Left ventricle myocardium superior (tissue), 1 donor: Measurements from ENCODE around the gene MAP7D3. TPM values are rescaled to one million over a fixed set of nuclear protein-coding genes. Genes with fewer than 3 reads are reported as not detected.
A peak's percentile ranks its signal among the peaks of the same experiment; 100 is the strongest.
"Not testable (repeated sequence)": the region's sequence is repeated elsewhere in the genome, so short reads cannot be mapped to it uniquely, and the experiment has no call there.

ENCODE experiments used
- ATAC-seq: fragments of 200-7000 bp; cut with Tn5 transposase; one replicate; pipeline ENCODE4 v1.9.1; 2020; ENCODE audit warnings: mild to moderate bottlenecking, moderate library complexity
- DNase-seq: peaks from one replicate; pipeline ENCODE4 v3.0.0-alpha.2; 2020
- intact Hi-C: fragments of 100-400 bp; cut with micrococcal nuclease; formaldehyde crosslinking; loops from one replicate; pipeline ENCODE4 v1.11.0; 2022
- total RNA-seq: library from RNA; stranded (reverse); fragmentation: NEBNext Ultra II Directional; extraction: Animal tissue kit (Norgen Biotek cat#: 25700); gene quantifications from one replicate; pipeline ENCODE4 v1.2.1, GENCODE V29; 2021
- donor health status: DM: no; HTN: yes; CAD: no; lungs with severe emphysema.

MAP7D3 gene
- total RNA-seq, 1 donor from 2014 or later, result 10.8 TPM

- intact Hi-C loops, result no loop called here
- no peak for ATAC-seq
These were observed 4.8 kb upstream of the MAP7D3 start for GRCh38 chrX:136256026-136256425.

GRCh38 chrX:136255541-136255940, 4.3 kb upstream of the MAP7D3 start:
- DNase-seq, result no peak

More at GRCh38 chrX:136256026-136256425, 4.8 kb upstream of the MAP7D3 start:
- DNase-seq, result no peak

GRCh38 chrX:136250191-136251040, 784 bp downstream of the MAP7D3 start:
- DNase-seq (no peak), ATAC-seq (peak; percentile 66)
- intact Hi-C loops, result no loop called here

More at GRCh38 chrX:136255541-136255940, 4.3 kb upstream of the MAP7D3 start:
- peak; percentile 53 for ATAC-seq
- intact Hi-C loops, result no loop called here

- no peak for ATAC-seq
- intact Hi-C loops, result no loop called here
- no peak for DNase-seq
These were observed 5.0 kb downstream of the MAP7D3 start for GRCh38 chrX:136246201-136246600.

- DNase-seq, ATAC-seq, intact Hi-C loops: not testable (repeated sequence)
These were observed 13.4 kb downstream of the MAP7D3 start for GRCh38 chrX:136237849-136238248.

GRCh38 chrX:136237074-136237473, 14.1 kb downstream of the MAP7D3 start:
- intact Hi-C loops, result no loop called here
- DNase-seq, result no peak
- ATAC-seq, result no peak

GRCh38 chrX:136228839-136229207, 22.4 kb downstream of the MAP7D3 start:
- intact Hi-C loops, result no loop called here
- no peak for ATAC-seq
- DNase-seq, result no peak

GRCh38 chrX:136227948-136228838, 23.0 kb downstream of the MAP7D3 start:
- ATAC-seq (no peak), DNase-seq (no peak)
- intact Hi-C loops, result no loop called here

GRCh38 chrX:136227074-136227473, 24.1 kb downstream of the MAP7D3 start:
- ATAC-seq (no peak), DNase-seq (no peak)
- intact Hi-C loops, result no loop called here

- intact Hi-C loops, result no loop called here
- ATAC-seq, result no peak
- DNase-seq, result no peak
These were observed 29.2 kb downstream of the MAP7D3 start for GRCh38 chrX:136221851-136222513.

GRCh38 chrX:136220951-136221350, 30.2 kb downstream of the MAP7D3 start:
- intact Hi-C loops, result no loop called here
- DNase-seq (no peak), ATAC-seq (no peak)

- no peak for ATAC-seq
These were observed 30.7 kb downstream of the MAP7D3 start for GRCh38 chrX:136220540-136220939.

GRCh38 chrX:136219893-136220292, 31.3 kb downstream of the MAP7D3 start:
- DNase-seq (no peak), ATAC-seq (no peak)
- intact Hi-C loops, result no loop called here

More at GRCh38 chrX:136220540-136220939, 30.7 kb downstream of the MAP7D3 start:
- DNase-seq, result no peak
- intact Hi-C loops, result no loop called here

- intact Hi-C loops, result no loop called here
- DNase-seq (no peak), ATAC-seq (no peak)
These were observed 35.6 kb downstream of the MAP7D3 start for GRCh38 chrX:136215559-136215958.

GRCh38 chrX:136214551-136214950, 36.6 kb downstream of the MAP7D3 start:
- intact Hi-C loops, result no loop called here
- no peak for ATAC-seq
- DNase-seq, result no peak

- intact Hi-C loops, result no loop called here
- DNase-seq (no peak), ATAC-seq (peak; percentile 56)
These were observed 38.6 kb downstream of the MAP7D3 start for GRCh38 chrX:136212557-136213111.

- DNase-seq, result peak; percentile 29
- intact Hi-C loops, result no loop called here
- ATAC-seq, result peak; percentile 61
These were observed 39.2 kb downstream of the MAP7D3 start for GRCh38 chrX:136211766-136212556.

GRCh38 chrX:136210806-136211205, 40.4 kb downstream of the MAP7D3 start:
- intact Hi-C loops, result no loop called here
- DNase-seq (peak; percentile 67), ATAC-seq (no peak)
